ENCODE results near the gene COMMD2.

DNA sequence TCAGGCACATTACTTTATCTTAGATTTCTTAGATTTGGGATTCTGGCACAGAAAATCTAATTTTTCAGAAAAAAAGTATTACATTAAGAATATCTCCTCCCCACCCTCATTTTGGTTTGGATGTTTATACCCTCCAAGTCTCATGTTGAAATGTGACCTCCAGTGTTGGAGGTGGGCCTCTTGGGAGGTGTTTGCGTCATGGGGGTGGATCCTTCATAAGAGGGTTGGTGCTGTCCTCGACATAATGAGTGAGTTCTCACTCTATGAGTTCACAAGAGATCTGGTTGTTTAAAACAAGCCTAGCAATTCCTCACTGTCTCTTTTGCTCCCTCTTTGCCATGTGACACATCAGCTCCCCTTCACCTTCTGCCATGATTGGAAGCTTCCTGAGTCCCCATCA lies 48.8 kb downstream of the COMMD2 start:
- TF ChIP-seq, protein P1, sequence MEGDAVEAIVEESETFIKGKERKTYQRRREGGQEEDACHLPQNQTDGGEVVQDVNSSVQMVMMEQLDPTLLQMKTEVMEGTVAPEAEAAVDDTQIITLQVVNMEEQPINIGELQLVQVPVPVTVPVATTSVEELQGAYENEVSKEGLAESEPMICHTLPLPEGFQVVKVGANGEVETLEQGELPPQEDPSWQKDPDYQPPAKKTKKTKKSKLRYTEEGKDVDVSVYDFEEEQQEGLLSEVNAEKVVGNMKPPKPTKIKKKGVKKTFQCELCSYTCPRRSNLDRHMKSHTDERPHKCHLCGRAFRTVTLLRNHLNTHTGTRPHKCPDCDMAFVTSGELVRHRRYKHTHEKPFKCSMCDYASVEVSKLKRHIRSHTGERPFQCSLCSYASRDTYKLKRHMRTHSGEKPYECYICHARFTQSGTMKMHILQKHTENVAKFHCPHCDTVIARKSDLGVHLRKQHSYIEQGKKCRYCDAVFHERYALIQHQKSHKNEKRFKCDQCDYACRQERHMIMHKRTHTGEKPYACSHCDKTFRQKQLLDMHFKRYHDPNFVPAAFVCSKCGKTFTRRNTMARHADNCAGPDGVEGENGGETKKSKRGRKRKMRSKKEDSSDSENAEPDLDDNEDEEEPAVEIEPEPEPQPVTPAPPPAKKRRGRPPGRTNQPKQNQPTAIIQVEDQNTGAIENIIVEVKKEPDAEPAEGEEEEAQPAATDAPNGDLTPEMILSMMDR (conservative IDR thresholded peaks at IDR 0.05; ENCODE audit: low read depth, low read length): no peak
- TF ChIP-seq, protein P2, sequence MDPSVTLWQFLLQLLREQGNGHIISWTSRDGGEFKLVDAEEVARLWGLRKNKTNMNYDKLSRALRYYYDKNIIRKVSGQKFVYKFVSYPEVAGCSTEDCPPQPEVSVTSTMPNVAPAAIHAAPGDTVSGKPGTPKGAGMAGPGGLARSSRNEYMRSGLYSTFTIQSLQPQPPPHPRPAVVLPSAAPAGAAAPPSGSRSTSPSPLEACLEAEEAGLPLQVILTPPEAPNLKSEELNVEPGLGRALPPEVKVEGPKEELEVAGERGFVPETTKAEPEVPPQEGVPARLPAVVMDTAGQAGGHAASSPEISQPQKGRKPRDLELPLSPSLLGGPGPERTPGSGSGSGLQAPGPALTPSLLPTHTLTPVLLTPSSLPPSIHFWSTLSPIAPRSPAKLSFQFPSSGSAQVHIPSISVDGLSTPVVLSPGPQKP (IDR thresholded peaks at IDR 0.05; ENCODE audit: borderline replicate concordance, low read depth, low read length): no peak
- TF ChIP-seq POLR2A (IDR thresholded peaks at IDR 0.05; ENCODE audit: low read depth, low read length) (no peak), CHD1 (IDR thresholded peaks at IDR 0.05; ENCODE audit: low read depth, low read length) (no peak), MXI1 (IDR thresholded peaks at IDR 0.05; ENCODE audit: borderline replicate concordance, low read depth, low read length) (no peak)

Measured in IMR-90 (cell line).